Measurements from ENCODE around the gene LMOD1. TPM values are rescaled to one million over a fixed set of nuclear protein-coding genes. Genes with fewer than 3 reads are reported as not detected.

The LMOD1 gene
- total RNA-seq, 4 donors from 2014 or later: 86.9 to 165 (median 107) TPM

DNA sequence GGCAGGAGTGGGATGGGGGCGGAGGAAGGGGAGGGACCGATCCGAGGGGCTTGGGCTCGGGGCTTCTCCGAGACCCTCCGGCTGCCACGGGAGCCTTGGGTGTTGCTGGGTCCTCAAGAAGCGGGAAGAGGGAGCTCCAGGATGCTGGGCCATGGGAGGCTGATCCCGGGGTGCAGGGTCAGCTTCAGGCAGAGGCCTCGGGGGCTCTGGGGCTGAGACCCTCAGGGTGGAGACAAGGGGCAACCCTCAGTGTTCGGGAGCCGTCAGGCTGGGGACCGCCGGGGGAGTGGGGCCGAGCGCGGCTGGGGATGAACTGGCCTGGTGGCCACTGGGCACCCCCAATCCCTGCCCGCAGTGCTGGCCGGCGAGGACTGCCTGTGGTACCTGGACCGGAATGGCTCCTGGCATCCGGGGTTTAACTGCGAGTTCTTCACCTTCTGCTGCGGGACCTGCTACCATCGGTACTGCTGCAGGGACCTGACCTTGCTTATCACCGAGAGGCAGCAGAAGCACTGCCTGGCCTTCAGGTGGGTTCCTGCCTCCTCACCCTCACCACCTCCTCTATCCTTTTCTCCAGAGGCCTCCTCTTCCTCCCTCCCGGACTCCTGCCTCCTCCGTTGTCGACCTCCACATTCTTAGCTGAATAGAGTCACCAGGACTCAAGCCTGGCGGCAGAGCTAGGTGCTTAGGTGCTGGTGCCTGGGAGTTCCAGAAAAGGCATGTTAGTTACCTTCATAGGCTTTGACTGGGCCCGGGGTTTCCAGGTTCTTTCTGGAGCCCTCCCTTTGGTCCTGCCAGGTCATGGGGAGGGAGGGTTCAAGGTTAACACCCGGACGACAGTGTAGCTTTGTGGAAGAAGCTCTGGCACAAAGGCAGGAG lies 57.0 kb downstream of the LMOD1 start:
- H3K27ac ChIP-seq: peak overlapping the region; percentile 77 to 92 (median 84)
- TF ChIP-seq POLR2A (IDR thresholded peaks at IDR 0.05) (no peak), EP300 (IDR thresholded peaks at IDR 0.05) (no peak)
- TF ChIP-seq, protein P1, sequence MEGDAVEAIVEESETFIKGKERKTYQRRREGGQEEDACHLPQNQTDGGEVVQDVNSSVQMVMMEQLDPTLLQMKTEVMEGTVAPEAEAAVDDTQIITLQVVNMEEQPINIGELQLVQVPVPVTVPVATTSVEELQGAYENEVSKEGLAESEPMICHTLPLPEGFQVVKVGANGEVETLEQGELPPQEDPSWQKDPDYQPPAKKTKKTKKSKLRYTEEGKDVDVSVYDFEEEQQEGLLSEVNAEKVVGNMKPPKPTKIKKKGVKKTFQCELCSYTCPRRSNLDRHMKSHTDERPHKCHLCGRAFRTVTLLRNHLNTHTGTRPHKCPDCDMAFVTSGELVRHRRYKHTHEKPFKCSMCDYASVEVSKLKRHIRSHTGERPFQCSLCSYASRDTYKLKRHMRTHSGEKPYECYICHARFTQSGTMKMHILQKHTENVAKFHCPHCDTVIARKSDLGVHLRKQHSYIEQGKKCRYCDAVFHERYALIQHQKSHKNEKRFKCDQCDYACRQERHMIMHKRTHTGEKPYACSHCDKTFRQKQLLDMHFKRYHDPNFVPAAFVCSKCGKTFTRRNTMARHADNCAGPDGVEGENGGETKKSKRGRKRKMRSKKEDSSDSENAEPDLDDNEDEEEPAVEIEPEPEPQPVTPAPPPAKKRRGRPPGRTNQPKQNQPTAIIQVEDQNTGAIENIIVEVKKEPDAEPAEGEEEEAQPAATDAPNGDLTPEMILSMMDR (IDR thresholded peaks at IDR 0.05): no peak
- peaks cover 0 to 77% (median 16%) of the 10 kb centered on the region in 4 donors for H3K4me1 ChIP-seq
- H3K4me3 ChIP-seq: peak overlapping the region; percentile 66 to 80 (median 72)
- no peak for DNase-seq (ENCODE audit: low spot score in 2 of 2)
- 16% methylated on average over 30 to 32 of the region's 33 CpGs for WGBS, 2 donors
- H3K9me3 ChIP-seq: no peaks in the 10 kb centered on the region
- H3K27me3 ChIP-seq: no peaks in the 10 kb centered on the region
- peaks cover 0 to 26% (median 0%) of the 10 kb centered on the region in 3 donors for H3K36me3 ChIP-seq

DNA sequence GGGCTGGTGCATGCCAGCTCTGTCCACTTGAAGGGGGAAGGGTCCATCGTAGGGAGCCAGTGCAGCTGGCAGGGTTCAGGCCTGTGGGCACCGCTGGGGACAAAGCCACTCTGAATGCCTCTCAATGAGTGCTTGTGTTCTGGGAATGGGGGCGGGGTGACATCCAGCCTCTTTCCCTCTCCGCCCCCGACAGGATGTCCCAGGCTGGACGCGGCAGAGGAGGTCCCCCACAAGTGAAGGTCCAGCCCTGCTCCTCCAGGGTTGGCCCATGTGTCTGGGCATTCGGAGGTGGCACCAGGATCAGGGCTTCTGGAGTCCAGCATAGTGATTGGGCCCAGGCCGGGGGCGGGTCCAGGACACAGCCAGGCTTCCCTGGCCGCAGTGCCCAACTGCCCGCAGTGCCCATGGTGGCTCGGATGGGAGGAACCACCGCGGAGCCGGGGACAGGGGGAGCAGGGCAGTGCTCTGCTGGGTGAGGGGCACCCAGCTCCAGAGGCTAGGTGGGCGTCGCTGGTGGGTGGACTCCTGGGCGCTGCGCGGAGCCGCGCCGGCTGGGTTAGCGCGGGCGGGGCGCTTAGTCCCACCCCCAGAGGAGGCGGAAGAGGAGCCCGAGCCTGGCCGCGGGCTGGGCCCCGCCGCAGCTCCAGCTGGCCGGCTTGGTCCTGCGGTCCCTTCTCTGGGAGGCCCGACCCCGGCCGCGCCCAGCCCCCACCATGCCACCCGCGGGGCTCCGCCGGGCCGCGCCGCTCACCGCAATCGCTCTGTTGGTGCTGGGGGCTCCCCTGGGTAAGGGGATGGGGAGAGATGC lies 57.9 kb downstream of the LMOD1 start, which contains the start of gene SHISA4:
Gene SHISA4 (plus strand): TSS at position 617 of the 808 bp plus-strand sequence. CDS start 97 bp downstream, at position 714.
- DNase-seq (ENCODE audit: low spot score in 2 of 2): peak; percentile 62 to 68
- WGBS, 2 donors: 2 to 3% methylated on average over 9 to 22 of the region's 49 CpGs
- H3K27me3 ChIP-seq: no peaks in the 10 kb centered on the region
- peak within 1 kb of the TSS; percentile 66 to 80 (median 72) for H3K4me3 ChIP-seq
- TF ChIP-seq, protein P1 (IDR thresholded peaks at IDR 0.05): peak in 2 of 5 experiments; percentile 5 to 37
- TF ChIP-seq POLR2A (IDR thresholded peaks at IDR 0.05): peak; percentile 35 to 69
- peak in 1 of 2 donors; percentile 93 for TF ChIP-seq EP300 (IDR thresholded peaks at IDR 0.05)
- H3K4me1 ChIP-seq: peaks cover 0 to 77% (median 22%) of the 10 kb centered on the region in 4 donors
- peaks cover 0 to 25% (median 0%) of the 10 kb centered on the region in 3 donors for H3K36me3 ChIP-seq
- peak within 1 kb of the TSS; percentile 77 to 92 (median 84) for H3K27ac ChIP-seq
- H3K9me3 ChIP-seq: no peaks in the 10 kb centered on the region

DNA sequence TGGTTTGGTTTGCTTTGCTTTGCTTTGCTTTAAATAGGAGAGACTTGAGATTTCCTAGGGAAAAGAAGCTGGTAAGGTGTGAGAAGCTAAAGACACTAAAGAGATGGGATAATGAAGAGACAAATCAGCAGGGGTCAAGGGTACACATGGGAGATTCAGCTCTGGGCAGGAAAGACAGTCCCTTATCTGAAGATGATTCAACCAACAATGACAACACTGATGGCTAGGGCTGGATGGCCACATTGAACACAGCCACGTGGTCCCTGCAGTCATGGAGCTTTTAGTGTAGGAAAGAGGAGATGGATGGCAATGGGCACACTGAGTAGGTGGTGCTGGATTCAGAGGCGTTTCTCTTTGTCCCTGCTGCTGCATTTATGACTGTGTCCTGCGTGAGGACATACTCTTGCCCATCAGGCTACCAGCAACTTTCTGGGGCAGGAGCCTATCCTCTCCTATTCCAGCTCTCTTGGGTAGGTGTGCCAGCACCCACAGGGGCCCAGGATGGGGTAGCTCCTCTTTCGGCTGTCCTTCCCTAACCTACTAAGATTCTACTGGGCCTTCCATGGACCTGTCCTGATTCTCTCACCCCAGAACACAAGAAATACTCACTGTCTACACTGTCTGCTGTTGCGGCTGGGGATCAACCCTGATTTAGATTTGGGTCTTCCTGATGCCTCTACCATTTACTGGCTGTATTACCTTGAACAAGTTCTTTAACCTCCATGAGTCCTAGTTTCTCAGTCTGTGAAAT lies 59.1 kb downstream of the LMOD1 start:
- H3K4me1 ChIP-seq: peaks cover 0 to 82% (median 22%) of the 10 kb centered on the region in 4 donors
- peak overlapping the region in 3 of 4 donors; percentile 78 to 92 (median 91) for H3K27ac ChIP-seq

DNA sequence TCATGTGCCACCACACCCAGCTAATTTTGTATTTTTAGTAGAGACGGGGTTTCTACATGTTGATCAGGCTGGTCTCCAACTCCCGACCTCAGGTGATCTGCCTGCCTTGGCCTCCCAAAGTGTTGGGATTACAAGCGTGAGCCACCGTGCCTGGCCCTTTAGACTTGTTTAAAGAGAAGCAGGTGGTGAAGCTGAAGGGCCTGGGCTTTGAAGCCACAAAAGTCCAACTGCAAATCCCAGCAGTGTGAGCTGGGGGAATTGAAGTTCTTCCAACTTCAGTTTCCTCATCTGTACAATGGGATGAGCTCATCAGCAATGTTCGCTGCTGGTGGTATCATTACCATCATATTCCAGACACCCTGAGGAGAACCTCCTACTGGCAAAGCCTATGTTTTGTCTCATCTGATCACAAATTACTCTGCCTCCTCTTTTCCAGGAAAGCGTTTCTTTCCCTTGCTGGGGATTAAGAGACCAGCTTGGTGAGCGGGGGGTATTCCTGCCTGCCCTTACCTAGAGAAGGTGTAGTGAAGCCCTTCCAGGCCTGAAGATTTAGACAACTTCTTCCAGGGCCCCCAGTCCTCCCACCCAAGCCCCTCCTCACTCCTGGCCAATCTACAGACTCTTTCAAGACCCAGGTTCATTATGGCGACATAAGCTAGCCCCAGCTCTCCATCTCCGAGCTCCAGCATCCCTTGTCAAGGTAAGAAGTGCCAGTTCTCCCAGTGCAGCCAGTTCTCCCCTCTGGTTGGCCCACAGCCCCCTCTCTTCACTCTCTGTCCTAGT lies 60.1 kb downstream of the LMOD1 start:
- H3K4me3 ChIP-seq: no peak overlapping the region
- peaks cover 0 to 79% (median 22%) of the 10 kb centered on the region in 4 donors for H3K4me1 ChIP-seq
- 91 to 92% methylated on average over 9 of the region's 9 CpGs for WGBS, 2 donors
- DNase-seq (ENCODE audit: low spot score in 2 of 2): no peak
- TF ChIP-seq EP300 (IDR thresholded peaks at IDR 0.05) (no peak), POLR2A (IDR thresholded peaks at IDR 0.05) (no peak)
- TF ChIP-seq, protein P1 (IDR thresholded peaks at IDR 0.05): no peak
- no peaks in the 10 kb centered on the region for H3K27me3 ChIP-seq
- H3K9me3 ChIP-seq: no peaks in the 10 kb centered on the region
- peaks cover 0 to 5% (median 0%) of the 10 kb centered on the region in 3 donors for H3K36me3 ChIP-seq
- peak overlapping the region in 1 of 4 donors; percentile 54 for H3K27ac ChIP-seq

More for the DNA sequence above, 59.1 kb downstream of the LMOD1 start:
- H3K36me3 ChIP-seq: peaks cover 0 to 14% (median 0%) of the 10 kb centered on the region in 3 donors
- no peak overlapping the region for H3K4me3 ChIP-seq
- no peaks in the 10 kb centered on the region for H3K9me3 ChIP-seq
- no peak for TF ChIP-seq EP300 (IDR thresholded peaks at IDR 0.05)
- no peaks in the 10 kb centered on the region for H3K27me3 ChIP-seq
- WGBS, 2 donors: 80 to 84% methylated on average over 5 of the region's 5 CpGs
- DNase-seq (ENCODE audit: low spot score in 2 of 2): no peak
